Transverse colon (tissue), 3 donors: ENCODE results near the gene RCSD1.

Experiments
- CTCF ChIP-seq, 5 experiments: fragments of 200-600 bp in 3 of 5; fragments of 450-650 bp in 2 of 5; sonication (generic) in 3 of 5; IDR thresholded peaks; 1 replicate in 2 of 5; 2 replicates in 3 of 5; pipeline ENCODE4 v1.5.1; 2016 to 2017; ENCODE audit warnings: antibody characterized with exemption in 5 of 5, inconsistent platforms in 3 of 5, mild to moderate bottlenecking in 2 of 5, moderate library complexity in 1 of 5
- POLR2A ChIP-seq: fragments of 450-650 bp; IDR thresholded peaks from one replicate; pipeline ENCODE4 v1.6.1; 2016; ENCODE audit warnings: antibody characterized with exemption, mild to moderate bottlenecking, moderate library complexity

- no peak for TF ChIP-seq CTCF (IDR thresholded peaks at IDR 0.05)
- no peak for TF ChIP-seq POLR2A
These were observed 65.1 kb downstream of the RCSD1 start for GRCh38 chr1:167695147-167695546.
